ENCODE results near the gene CIPC.

GRCh38 chr14:77125823-77126325 lies 27.8 kb downstream of the CIPC start:
- TF ChIP-seq, protein P1, sequence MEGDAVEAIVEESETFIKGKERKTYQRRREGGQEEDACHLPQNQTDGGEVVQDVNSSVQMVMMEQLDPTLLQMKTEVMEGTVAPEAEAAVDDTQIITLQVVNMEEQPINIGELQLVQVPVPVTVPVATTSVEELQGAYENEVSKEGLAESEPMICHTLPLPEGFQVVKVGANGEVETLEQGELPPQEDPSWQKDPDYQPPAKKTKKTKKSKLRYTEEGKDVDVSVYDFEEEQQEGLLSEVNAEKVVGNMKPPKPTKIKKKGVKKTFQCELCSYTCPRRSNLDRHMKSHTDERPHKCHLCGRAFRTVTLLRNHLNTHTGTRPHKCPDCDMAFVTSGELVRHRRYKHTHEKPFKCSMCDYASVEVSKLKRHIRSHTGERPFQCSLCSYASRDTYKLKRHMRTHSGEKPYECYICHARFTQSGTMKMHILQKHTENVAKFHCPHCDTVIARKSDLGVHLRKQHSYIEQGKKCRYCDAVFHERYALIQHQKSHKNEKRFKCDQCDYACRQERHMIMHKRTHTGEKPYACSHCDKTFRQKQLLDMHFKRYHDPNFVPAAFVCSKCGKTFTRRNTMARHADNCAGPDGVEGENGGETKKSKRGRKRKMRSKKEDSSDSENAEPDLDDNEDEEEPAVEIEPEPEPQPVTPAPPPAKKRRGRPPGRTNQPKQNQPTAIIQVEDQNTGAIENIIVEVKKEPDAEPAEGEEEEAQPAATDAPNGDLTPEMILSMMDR (conservative IDR thresholded peaks at IDR 0.05; ENCODE audit: low read depth, low read length) = no peak
- no peak for TF ChIP-seq EZH2 (IDR thresholded peaks at IDR 0.05; ENCODE audit: low read length, unreplicated experiment)
